ENCODE results near the gene MTR.

The MTR gene

DNA sequence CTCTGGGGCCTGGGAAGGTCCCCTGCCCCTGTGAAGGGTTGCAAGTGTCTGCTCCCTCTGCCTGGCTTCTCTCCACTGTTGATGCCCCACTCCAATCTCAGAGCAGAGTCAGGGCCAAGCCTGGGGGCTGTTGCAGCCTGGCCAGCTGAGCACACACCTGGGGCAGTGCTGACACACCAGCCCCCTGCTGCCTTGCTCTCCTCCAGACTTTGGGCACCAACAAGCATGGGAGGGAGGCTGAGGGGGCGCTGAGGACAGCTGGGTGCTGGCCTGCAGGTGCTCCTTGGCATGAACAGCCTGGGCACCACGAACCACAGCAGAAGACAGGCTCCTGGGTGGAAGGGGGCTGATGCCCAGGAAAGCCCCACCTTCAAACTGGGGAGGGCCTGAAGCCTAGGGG is 9.6 kb upstream of the MTR start:
- no peak for DNase-seq

DNA sequence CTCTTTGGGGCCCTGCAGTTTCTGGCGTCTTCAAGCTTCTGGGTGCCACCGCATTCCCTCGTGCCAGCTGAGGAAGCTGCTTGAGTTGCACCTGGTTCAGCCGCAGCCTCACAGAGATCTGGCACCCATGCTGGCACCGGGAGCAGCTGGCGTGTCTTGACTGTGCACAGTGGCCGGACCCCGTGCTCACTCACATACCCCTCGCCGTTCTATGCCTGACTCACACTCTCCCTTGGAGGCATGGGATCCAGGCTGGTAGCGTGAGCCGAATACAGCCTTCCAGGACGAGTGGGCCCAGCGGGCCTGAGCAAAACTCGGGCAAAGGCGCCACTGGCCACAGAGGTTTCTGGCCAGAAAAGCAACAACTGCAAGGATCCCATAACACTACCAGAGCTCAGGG is 8.6 kb upstream of the MTR start:
- no peak for DNase-seq

DNA sequence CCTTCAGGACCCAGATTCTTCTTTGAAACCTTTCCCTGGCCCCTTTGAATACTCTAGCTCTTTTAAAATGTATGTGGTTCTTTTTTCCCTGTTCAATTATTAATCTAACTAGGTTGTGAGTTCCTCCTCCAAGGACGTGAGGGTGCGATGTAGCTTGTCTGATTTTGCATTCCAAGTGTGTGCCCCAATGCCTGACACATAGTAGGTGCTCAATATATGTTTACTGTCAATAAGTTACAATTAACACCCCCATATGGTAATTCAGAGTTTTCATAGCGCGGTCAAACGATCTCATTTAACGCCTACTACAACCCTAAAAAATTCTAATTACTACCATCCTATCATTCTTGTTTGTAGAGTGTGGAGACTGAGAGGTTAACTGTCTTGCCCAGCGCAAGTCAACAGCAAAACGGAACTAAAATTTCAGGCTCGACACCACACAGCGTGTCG is 482 bp upstream of the MTR start:
- DNase-seq = no peak

DNA sequence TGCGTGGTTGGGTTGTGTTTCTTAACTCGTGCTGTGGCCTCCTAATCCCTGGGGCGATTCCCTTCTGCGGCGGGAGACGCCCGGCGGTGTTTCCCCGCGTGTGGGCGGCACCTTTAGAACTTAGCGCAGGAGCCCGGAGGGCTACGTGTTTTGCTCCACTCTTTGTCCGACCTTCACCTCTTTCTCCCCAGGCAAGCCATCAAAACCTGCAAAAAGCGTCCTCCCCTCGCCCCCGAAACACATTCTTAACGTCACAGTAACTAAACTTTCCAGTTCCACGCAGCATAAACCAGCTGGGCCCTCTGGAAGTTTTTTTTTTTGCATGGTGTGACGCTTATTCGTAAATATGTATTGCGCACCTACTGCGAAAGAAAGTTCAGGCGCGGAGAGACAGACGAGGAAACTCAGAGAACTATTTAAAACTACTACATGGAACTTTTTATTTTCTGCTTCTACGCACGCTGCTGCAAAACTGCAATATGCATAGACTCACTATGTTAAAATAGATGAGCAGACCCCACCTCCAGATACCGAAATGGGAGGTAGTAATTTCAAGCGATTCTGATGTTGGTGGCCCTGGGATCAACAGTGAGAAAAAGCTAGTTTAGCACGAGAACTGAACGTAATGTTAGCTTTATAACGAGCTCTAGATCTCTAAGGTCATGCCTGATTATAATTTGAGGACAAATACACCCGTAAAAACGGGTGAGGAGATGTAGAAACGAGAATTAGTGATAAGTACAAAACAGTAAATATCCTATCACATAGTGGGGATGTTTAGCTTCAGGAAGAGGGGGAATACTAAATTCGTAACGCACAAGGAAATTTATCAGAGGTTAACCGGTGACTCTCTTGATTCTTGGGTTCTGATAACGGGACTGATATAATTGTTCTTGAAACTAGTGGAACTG is 920 bp downstream of the MTR start:
- DNase-seq = peak in 1 of 2 experiments; percentile 14

DNA sequence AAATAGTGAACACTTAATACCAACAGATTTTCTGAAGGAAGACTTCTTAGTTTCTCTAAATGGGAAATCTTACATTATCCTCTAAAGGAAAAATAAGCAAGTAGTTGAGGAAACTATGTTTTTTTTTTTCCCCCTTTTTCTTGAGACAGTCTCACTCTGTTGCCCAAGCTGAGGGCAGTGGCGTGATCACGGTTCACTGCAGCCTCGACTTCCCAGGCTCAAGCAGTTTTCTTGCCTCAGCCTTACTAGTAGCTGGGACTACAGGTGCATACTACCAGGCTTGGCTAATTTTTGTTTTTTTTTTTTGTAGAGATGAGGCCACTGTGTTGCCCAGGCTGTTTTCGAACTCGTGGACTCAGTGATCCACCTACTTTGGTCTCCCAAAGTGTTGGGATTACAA is 3.9 kb downstream of the MTR start:
- no peak for DNase-seq

DNA sequence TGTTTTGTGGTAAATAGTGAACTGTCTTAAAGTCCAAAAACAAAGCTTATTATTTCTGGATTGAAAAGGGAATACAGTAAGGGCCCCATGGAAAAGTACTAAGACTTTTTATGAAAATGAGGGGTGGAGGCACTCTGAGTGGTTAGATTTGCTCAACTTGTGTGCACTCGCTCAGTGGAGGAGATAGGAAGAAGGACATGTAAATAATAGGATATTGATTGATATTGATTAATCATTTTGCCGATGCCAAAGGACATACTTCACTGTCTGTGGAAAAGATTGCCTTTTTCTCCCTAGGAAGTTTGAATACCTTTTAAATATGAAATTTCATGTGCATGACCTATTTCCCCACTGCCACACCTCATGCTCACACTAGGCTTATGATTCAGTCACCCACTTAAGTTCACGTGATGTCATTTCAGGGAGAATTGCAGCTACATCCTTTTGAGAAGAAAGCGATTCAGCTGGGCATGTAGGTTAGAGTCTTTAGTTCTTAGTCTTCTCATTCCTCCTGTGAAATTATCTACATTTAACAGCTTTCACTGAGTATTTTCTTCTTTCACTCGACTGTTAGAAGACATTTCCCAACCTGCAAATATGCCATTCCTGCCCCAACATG is 5.0 kb downstream of the MTR start:
- no peak for DNase-seq

DNA sequence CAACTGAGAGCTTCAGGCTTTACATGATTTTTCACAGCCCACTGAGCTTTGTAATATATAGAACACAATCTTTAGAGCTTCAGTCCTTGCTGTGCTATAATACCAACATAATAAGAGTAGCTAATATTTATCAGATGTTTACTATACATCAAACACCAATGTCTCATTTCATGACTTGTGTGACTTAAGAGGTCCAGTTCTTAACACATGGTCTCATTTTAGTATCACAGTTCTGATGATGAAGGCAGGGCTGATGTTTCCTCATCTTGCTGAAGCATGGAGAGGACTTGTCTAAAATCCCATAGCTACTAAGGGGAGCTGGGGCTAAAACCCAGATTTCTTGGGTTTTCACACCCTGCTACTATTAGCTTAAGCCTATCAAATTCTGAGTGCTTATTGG is 5.5 kb downstream of the MTR start:
- DNase-seq = no peak

DNA sequence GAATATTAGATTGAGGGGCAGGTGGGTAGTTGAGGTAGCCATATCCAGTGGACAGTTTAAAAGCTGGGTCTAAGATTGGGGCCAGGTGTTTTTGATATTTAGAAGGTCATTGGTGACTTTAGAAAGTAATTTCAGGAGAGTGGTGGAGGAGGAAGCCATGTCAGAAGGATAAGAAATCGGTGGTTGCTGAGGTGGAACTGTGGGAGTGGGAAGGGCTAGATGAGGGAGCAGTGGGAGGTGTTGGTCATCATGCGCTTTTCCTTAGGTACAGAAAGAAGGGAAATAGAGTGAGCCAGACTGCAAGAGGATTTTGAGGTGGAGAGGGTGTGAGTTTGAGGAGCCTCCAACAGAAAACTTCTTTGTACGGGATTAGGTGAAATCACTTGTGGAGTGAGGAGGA is 7.2 kb downstream of the MTR start:
- DNase-seq = no peak

DNA sequence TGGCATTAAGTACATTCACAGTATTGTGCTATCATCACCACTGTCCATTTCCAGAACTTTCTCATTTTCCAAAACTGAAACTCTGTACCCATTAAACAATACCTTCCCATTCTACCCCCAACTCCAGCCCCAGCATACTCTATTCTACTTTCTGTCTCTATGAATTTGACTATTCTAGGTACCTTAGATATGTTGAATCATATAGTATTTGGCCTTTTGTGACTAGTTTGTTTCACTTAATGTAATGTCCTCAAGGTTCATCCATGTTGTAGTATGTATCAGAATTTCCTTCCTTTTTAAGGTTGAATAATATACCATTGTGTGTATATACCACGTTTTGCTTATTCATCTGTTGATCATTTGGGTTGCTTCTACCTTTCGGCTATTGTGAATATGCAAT is 11.5 kb downstream of the MTR start:
- no peak for DNase-seq

DNA sequence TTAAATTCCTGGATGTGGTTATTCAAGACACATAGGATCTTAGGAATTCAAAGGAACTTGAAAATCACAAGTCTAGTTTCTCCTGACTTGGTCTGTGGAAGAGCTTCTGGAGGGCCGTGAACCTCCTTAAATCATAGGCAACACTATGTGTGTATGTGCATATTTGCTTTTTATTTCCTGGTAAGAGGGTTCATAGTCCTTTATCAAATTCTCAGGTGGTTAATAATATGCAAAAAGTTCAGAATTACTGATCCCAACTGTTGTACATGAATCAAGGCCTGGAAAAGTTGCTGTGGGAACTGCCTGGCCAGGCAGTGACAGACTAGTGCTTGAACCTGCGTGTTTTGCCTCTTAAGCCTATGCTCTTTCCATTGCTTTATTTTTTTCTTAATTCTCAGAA is 12.9 kb downstream of the MTR start:
- no peak for DNase-seq

DNA sequence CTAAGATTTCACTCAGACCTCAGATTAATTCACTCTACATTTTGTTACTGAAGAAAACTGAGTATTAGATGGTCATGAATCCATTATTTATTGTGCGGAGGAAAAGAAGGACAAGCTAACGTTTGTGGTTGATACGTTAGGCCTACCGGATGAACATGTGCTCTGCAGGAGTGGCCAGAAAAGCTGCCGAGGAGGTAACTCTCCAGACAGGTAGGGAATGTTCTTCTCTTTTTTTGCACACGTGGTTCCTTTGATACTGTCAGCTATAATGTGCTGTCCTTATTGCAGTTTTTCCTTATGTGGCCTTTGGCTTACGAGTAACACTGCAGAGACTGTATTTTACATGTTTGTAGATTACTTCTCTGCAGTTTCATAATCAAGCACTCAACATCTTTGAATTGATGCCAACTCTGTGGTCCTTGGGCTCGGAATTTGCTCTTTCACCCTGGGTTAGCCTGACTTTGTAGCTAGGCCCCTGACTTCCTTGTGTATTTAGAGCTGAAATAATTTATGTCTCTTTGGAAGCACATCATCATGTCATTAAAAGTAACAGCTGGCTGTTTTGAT is 13.6 kb downstream of the MTR start:
- DNase-seq = no peak

DNA sequence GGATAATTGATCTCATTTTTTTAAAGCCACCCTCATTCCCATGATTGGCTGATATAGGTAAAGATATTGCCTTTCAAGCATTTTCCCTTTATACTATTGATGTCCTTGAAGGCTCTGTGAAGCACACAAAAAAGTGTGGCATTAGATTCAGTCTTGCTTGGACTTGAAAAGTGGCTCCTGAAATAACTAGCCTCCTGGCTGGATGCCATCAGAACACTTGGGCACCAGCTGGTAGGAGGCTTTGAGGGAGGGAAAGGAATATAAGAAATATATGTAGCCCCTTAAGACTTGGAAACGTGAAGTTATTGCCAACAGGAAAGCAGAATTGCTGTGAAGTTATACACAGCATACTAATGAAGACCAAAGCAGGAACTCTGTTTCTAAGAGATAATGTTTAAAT is 14.1 kb downstream of the MTR start:
- DNase-seq = peak; percentile 61 to 79

DNA sequence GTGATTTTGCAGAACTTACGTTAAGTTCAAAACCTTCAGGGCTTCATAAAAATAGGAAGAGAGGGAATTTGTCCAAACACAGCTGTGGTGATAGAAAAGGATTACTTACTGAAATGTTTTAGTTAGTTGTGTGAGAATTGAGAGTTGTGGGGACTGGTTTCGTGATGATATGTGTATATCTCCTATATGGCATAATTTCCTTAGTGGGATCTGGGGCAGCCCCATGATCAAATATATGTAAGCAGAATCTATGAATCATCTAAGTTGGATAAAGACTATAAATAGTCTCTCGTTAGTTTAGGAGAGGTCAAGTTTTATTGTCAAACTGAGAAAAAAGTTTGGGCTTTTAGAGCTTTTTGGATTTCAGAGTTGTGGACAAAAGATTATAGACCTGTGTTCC is 14.9 kb downstream of the MTR start:
- DNase-seq = no peak

DNA sequence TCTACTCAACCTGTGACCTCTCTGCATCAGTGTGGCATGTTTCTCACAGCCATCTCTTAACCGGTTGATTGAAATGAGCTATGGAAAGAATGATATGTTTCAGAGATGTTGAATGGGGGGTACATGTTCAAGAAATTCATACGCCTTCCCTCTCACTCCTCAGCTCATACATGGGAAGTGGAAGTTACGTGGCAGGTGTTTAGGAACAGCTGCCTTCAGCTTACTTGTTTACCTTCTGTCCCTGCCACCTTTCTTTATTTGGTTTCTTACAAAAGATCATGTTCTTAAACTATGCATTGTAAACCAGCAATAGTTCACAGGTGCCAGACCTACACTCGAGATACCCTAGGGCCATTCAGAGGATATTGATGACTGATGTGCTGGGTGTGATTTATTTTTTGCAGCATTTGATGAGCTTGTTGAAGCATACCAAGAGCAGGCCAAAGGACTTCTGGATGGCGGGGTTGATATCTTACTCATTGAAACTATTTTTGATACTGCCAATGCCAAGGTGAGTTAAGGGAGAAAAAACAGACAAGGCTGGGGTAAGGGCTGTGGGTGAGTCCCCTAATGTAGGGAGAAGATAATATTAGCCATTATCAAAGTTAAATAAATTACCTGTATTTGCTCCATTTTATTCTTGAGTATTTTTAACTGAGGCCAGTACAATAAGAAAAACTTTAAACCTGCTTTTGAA is 17.4 kb downstream of the MTR start:
- no peak for DNase-seq

DNA sequence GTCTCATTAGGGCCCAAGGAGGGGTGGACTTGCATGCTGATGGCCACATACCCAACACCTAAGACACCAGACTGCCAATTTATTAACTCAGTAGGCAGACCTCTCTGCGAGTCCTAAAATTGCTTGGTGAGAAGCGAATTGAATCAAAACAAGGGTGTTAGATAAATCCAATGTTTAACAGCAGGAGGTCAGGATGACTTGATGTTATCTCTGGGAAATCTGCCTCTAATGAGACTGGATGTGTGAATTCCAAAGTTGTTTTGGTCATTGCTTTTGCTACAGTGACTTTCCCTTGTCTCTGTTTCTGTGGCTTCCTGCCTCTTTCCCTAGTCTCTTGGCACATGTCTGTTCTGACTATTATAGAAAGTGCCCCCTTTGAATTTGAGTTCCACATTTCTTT is 20.8 kb downstream of the MTR start:
- DNase-seq = no peak

DNA sequence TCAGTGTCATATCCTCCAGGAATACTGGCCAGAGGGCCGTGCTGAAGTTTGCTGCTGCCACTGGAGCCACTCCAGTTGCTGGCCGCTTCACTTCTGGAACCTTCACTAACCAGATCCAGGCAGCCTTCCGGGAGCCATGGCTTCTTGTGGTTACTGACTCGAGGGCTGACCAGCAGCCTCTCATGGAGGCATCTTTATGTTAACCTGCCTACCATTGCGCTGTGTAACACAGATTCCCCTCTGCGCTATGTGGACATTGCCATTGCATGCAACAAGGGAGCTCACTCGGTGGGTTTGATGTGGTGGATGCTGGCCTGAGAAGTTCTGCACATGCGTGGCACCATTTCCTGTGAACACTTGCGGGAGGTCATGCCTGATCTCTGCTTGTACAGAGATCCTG is 24.8 kb downstream of the MTR start:
- no peak for DNase-seq

DNA sequence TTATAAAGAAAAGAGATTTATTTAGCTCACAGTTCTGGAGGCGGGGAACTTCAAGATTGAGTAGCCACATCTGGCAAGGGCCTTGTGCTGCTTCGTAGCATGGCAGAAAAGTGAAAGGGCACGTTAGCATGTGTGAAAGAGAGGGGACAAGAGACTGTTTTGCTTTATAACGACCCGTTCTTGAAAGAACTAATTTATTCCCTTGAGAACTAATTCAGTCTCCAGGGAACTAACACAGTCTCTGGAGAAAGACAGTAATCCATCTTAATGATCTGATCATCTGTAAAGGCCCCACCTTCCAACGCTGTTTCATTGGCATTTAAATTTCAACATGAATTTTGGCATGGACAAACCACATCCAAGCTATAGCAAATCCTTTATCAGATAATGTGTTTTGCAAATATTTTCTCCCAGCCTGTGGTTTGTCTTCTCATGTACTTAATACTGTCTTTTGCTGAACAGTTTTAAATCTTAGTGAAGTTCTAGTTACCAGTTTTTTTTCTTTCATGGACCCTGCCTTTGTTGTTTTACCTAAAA is 26.1 kb downstream of the MTR start:
- DNase-seq = peak in 1 of 2 experiments; percentile 28

DNA sequence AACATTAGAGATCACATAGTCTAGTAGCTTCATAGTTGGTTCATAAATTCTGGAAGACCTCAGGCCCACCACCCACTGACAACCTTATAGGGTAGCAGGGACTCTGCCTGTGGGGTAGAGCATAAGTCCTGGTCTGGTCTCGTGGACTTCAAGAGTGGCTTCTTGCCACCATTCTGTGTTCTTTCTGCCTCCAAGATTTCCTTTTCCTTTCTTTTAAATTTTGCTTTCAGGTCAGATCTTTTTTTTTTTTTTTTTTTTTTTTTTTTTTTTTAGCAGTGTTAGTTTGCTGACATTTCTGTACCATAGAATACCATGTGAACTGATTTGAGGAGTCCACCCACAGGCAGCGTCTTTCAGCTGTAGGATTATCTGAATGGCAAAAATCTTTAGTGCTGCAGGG is 28.5 kb downstream of the MTR start:
- no peak for DNase-seq

DNA sequence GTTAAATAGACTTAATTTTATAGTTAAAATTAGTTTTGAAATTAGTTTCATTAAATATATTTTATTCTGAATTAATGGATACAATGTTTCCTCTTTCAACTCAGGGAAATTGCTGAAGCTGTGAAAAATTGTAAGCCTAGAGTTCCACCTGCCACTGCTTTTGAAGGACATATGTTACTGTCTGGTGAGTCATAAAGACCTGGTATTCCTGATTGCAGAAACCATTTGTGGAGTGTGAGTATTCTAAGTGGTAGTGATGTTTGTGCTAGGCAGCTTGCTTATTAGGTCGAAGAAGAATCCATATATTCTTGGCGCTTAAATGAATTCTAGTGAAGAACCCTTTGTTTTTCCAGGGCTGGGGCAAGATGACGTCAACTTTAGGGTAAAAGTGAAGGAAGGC is 34.0 kb downstream of the MTR start:
- no peak for DNase-seq

DNA sequence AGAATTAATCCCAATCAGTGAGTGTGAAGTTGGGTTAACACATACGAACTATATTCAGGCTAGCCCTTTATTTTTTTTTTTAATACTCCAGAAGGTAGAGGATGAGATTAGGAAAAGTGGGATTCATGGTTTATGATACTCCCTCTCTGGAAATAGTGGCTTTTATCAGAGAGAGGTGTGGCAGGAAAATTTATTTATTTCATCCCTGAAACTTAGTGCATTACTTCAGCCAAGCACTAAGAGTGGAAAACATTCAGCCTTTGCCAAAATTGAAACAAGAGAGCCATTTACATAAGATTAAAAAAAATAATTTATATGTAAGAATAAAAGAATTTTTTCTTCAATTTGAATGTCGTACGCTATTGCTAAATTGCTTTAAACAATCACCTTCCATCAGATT is 35.0 kb downstream of the MTR start:
- no peak for DNase-seq

DNA sequence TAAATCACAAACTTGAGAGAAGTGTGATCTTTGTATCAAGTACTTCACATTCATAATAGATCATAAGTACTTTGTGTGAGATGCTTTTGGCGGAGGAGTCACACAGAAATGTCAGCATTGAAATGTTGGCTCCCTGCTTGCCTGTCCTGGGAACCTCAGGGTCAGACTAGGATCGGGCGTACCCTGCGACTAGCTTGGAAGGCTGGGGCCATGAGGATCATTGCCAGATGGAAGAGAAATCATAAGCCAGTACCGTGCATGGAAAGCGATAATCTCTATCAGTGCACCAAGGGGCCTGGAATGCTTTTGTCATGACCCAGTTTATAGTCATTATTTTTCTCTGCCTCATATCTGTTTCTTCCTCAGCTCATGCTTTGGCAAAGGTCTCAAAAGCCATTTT is 35.5 kb downstream of the MTR start:
- no peak for DNase-seq

DNA sequence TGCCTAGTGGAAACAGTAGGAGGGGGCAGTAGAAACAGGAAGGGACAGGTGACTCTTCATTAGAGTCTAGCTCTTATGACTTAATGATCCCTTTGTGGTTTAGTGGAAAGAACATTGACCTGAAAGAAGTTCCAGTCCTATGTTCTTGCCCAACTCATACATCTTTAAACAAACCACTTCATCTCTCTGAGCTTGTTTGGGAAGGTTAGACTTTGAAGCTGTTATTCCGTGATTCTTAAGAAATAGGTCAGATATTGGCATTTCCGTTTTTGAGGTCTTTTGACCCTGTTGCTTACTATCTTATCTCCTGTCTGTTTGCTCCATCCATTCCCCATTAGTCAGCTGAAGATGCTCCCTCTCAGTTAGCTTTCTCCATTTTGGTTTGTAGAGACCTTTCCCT is 38.5 kb downstream of the MTR start:
- no peak for DNase-seq

DNA sequence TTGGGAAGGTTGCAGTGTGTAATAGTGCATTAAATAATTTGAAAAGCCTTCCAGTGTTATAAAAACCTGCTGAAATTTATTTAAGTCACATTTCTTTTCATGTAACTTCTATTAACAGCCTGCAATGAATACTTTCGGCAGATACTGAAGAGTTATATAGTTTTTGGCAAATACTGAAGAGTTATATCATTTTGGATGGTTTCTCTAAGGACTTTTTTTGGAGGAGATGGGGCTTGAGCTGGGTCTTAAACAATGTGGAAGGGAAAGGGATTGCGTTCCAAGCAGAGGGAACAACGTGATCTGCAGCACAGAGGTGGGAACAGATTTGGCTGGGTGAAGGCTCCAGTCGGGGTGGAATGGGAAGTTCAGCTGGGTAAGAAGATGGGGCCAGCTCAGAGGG is 39.8 kb downstream of the MTR start:
- DNase-seq = no peak

Data from NCI-H524 (cell line).